ENCODE data around the gene SNAPC4. TPM values are rescaled to one million over a fixed set of nuclear protein-coding genes. Genes with fewer than 3 reads are reported as not detected.

The SNAPC4 gene
- total RNA-seq, 1 experiment from 2014 or later = 24.8 TPM

GRCh38 chr9:136403538-136403914 is 3.6 kb upstream of the SNAPC4 start:
- DNase-seq (ENCODE audit: low spot score) = no peak
- no TSS peak for BruUV-seq (replicated peaks)
- intact Hi-C loops (cut with micrococcal nuclease; ENCODE audit: unreplicated experiment) = no loop called here
- Histone ChIP-seq H3K9me3 (ENCODE audit: low read depth, low read length, poor library complexity, severe bottlenecking) (no peaks in the 10 kb centered on the region), H3K4me1 (ENCODE audit: insufficient read depth, low read length, poor library complexity, severe bottlenecking) (peaks cover 9% of the 10 kb centered on the region), H3K4me3 (ENCODE audit: low read depth, low read length, poor library complexity, severe bottlenecking) (no peak overlapping the region), H3K36me3 (ENCODE audit: insufficient read depth, low read length, poor library complexity, severe bottlenecking) (peaks cover 56% of the 10 kb centered on the region), H3K27me3 (replicated peaks; ENCODE audit: insufficient read depth, low read depth, low read length, poor library complexity) (no peaks in the 10 kb centered on the region), H3K27ac (ENCODE audit: low read depth, low read length, poor library complexity, severe bottlenecking) (peak overlapping the region; percentile 50)
- ChIA-PET POLR2A (ENCODE audit: low non-redundant PET) (no interaction called here), CTCF (interaction anchor here (0.6 kb wide), 1 partner anchor 18 kb away, joined by 7 read pairs; no protein-coding TSS in a partner anchor)
- no peak for TF ChIP-seq EZH2 (IDR thresholded peaks at IDR 0.05; ENCODE audit: borderline replicate concordance, low read depth, low read length, poor library complexity, severe bottlenecking)
- no peak for TF ChIP-seq CTCF (conservative IDR thresholded peaks at IDR 0.05; ENCODE audit: low read depth, low read length)

GRCh38 chr9:136402067-136402466 is 2.1 kb upstream of the SNAPC4 start:
- TF ChIP-seq EZH2 (IDR thresholded peaks at IDR 0.05; ENCODE audit: borderline replicate concordance, low read depth, low read length, poor library complexity, severe bottlenecking) (no peak), CTCF (conservative IDR thresholded peaks at IDR 0.05; ENCODE audit: low read depth, low read length) (no peak)
- H3K4me1 ChIP-seq (ENCODE audit: insufficient read depth, low read length, poor library complexity, severe bottlenecking) = peaks cover 9% of the 10 kb centered on the region
- intact Hi-C loops (cut with micrococcal nuclease; ENCODE audit: unreplicated experiment) = no loop called here
- H3K36me3 ChIP-seq (ENCODE audit: insufficient read depth, low read length, poor library complexity, severe bottlenecking) = peaks cover 55% of the 10 kb centered on the region
- DNase-seq (ENCODE audit: low spot score) = no peak
- H3K9me3 ChIP-seq (ENCODE audit: low read depth, low read length, poor library complexity, severe bottlenecking) = no peaks in the 10 kb centered on the region
- POLR2A ChIA-PET (ENCODE audit: low non-redundant PET) = no interaction called here
- no peaks in the 10 kb centered on the region for H3K27me3 ChIP-seq (replicated peaks; ENCODE audit: insufficient read depth, low read depth, low read length, poor library complexity)
- BruUV-seq (replicated peaks) = no TSS peak
- H3K27ac ChIP-seq (ENCODE audit: low read depth, low read length, poor library complexity, severe bottlenecking) = no peak overlapping the region
- H3K4me3 ChIP-seq (ENCODE audit: low read depth, low read length, poor library complexity, severe bottlenecking) = no peak overlapping the region
- CTCF ChIA-PET = no interaction called here

- no peak for DNase-seq (ENCODE audit: low spot score)
- Histone ChIP-seq H3K4me3 (ENCODE audit: low read depth, low read length, poor library complexity, severe bottlenecking) (no peak overlapping the region), H3K9me3 (ENCODE audit: low read depth, low read length, poor library complexity, severe bottlenecking) (no peaks in the 10 kb centered on the region), H3K27ac (ENCODE audit: low read depth, low read length, poor library complexity, severe bottlenecking) (no peak overlapping the region), H3K4me1 (ENCODE audit: insufficient read depth, low read length, poor library complexity, severe bottlenecking) (peaks cover 9% of the 10 kb centered on the region), H3K27me3 (replicated peaks; ENCODE audit: insufficient read depth, low read depth, low read length, poor library complexity) (no peaks in the 10 kb centered on the region), H3K36me3 (ENCODE audit: insufficient read depth, low read length, poor library complexity, severe bottlenecking) (peaks cover 54% of the 10 kb centered on the region)
- intact Hi-C loops (cut with micrococcal nuclease; ENCODE audit: unreplicated experiment) = no loop called here
- TF ChIP-seq CTCF (conservative IDR thresholded peaks at IDR 0.05; ENCODE audit: low read depth, low read length) = no peak
- BruUV-seq (replicated peaks) = no TSS peak
- CTCF ChIA-PET = interaction anchor here (0.6 to 1.1 kb wide), 2 partner anchors 29 to 582 kb away, joined by 3 read pairs; no protein-coding TSS in a partner anchor
- POLR2A ChIA-PET (ENCODE audit: low non-redundant PET) = no interaction called here
Measured at GRCh38 chr9:136401173-136401922, 1.4 kb upstream of the SNAPC4 start.

All from A673 (cell line).